ENCODE data around the gene HDAC11. TPM values are rescaled to one million over a fixed set of nuclear protein-coding genes. Genes with fewer than 3 reads are reported as not detected.
"Not testable (repeated sequence)": the region's sequence is repeated elsewhere in the genome, so short reads cannot be mapped to it uniquely, and the experiment has no call there.

The HDAC11 gene, protein sequence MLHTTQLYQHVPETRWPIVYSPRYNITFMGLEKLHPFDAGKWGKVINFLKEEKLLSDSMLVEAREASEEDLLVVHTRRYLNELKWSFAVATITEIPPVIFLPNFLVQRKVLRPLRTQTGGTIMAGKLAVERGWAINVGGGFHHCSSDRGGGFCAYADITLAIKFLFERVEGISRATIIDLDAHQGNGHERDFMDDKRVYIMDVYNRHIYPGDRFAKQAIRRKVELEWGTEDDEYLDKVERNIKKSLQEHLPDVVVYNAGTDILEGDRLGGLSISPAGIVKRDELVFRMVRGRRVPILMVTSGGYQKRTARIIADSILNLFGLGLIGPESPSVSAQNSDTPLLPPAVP
- polyA plus RNA-seq (2011; rRNA removed), result 7.1 and 7.5 TPM in 2 replicates
- polyA minus RNA-seq (2011; rRNA and poly(A)+ RNA removed), result 10.5 and 13.6 TPM in 2 replicates

DNA sequence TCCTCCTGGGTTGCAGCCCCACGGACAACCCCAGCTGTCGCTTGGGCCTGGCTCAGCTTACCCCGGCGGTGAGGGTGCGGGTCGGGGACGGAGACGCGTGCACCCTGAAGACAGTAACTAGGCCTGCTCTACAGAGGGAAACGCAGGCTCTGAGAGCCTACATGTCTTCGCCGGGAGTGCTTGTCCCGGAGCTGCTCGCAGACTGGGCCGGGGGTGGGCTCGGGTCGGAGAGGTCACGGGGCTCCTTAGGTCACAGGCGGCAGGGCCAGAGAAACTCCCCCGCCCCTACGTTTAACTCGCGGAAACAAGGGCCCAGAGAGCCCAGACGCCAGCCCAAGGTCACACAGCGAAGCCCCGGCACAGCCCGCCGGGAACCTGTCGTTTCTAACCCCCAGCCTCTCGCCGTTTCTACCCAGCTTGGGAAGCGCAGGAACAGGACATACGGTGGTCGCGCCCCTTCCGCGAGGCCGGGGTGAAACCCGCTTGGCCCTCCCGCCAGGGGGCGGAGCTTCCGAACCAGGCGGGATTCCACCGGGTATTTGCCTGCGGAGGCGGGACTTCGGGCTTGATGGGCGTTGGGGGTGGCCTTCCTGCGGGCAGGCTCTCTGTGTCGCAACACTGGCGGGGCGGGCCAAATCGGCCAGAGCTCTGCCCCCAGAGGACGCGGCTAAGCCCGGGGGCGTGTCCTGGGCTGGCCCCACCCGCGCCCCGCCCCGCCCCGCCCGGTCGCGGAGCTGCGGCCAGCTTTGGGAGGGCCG, at the start of gene HDAC11:
TSS of gene HDAC11 (plus strand) at position 725 of the 758 bp plus-strand sequence. CDS start 42 bp downstream, outside the sequence.
- DNase-seq (ENCODE audit: low read depth, low spot score), result peak; percentile 90
- H3K27ac ChIP-seq (ENCODE audit: low read depth, low read length), result peak within 1 kb of the TSS; percentile 21
- POLR2A ChIA-PET, result interaction anchor here (0.7 to 1.7 kb wide), 6 partner anchors 16 to 141 kb away, joined by 3 to 9 read pairs (median 4); no protein-coding TSS in a partner anchor

GRCh38 chr3:13430411-13430875, 49.7 kb upstream of the HDAC11 start:
- CTCF ChIA-PET; H3K4me3 ChIP-seq (ENCODE audit: low read depth, low read length); H3K9me3 ChIP-seq (ENCODE audit: control insufficient read depth, insufficient read depth, low read length); H3K27me3 ChIP-seq (ENCODE audit: control insufficient read depth, insufficient read depth, low read length); POLR2A ChIA-PET; DNase-seq (ENCODE audit: low read depth, low spot score); H3K27ac ChIP-seq (ENCODE audit: low read depth, low read length): not testable (repeated sequence)

More for the DNA sequence above, at the start of gene HDAC11:
- TF ChIP-seq, protein P1, sequence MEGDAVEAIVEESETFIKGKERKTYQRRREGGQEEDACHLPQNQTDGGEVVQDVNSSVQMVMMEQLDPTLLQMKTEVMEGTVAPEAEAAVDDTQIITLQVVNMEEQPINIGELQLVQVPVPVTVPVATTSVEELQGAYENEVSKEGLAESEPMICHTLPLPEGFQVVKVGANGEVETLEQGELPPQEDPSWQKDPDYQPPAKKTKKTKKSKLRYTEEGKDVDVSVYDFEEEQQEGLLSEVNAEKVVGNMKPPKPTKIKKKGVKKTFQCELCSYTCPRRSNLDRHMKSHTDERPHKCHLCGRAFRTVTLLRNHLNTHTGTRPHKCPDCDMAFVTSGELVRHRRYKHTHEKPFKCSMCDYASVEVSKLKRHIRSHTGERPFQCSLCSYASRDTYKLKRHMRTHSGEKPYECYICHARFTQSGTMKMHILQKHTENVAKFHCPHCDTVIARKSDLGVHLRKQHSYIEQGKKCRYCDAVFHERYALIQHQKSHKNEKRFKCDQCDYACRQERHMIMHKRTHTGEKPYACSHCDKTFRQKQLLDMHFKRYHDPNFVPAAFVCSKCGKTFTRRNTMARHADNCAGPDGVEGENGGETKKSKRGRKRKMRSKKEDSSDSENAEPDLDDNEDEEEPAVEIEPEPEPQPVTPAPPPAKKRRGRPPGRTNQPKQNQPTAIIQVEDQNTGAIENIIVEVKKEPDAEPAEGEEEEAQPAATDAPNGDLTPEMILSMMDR (IDR thresholded peaks at IDR 0.05; ENCODE audit: low read depth, low read length), result no peak
- peak within 1 kb of the TSS; percentile 72 for H3K4me3 ChIP-seq (ENCODE audit: low read depth, low read length)
- CTCF ChIA-PET, result interaction anchor here (0.6 to 8.7 kb wide), 12 partner anchors 11 to 646 kb away, joined by 3 to 58 read pairs (median 6); no protein-coding TSS in a partner anchor
- H3K27me3 ChIP-seq (ENCODE audit: control insufficient read depth, insufficient read depth, low read length), result peaks cover 6% of the 10 kb centered on the region
- no peaks in the 10 kb centered on the region; the same call in 1 of the 2 replicates for H3K9me3 ChIP-seq (ENCODE audit: control insufficient read depth, insufficient read depth, low read length)

GRCh38 chr3:13432093-13432492, 48.0 kb upstream of the HDAC11 start:
- Histone ChIP-seq H3K9me3 (ENCODE audit: control insufficient read depth, insufficient read depth, low read length) (no peaks in the 10 kb centered on the region), H3K27ac (ENCODE audit: low read depth, low read length) (no peak overlapping the region), H3K4me3 (ENCODE audit: low read depth, low read length) (no peak overlapping the region), H3K27me3 (ENCODE audit: control insufficient read depth, insufficient read depth, low read length) (peaks cover 7% of the 10 kb centered on the region)
- TF ChIP-seq, protein P1 (IDR thresholded peaks at IDR 0.05; ENCODE audit: low read depth, low read length), result no peak
- CTCF ChIA-PET, result no interaction called here
- POLR2A ChIA-PET, result no interaction called here
- DNase-seq (ENCODE audit: low read depth, low spot score), result no peak

DNA sequence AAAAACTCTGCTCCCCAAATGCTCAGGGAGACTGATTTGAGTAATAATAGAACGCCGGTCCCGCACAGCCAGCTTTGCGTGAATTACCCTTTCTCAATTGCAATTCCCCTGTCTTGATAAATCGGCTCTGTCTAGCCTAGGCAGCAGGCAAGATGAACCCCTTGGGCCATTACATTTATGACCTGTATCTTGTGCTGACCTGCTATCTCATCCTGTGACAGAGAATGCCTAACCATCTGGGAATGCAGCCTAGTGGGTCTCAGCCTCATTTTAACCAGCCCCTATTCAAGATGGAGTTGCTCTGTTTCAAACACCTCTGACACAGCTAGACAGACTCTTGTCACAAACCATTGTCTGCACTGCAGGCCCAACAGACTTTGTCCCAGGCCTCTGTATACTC, 46.2 kb upstream of the HDAC11 start:
- DNase-seq (ENCODE audit: low read depth, low spot score), result no peak
- Histone ChIP-seq H3K27me3 (ENCODE audit: control insufficient read depth, insufficient read depth, low read length) (peaks cover 7% of the 10 kb centered on the region), H3K27ac (ENCODE audit: low read depth, low read length) (no peak overlapping the region), H3K4me3 (ENCODE audit: low read depth, low read length) (no peak overlapping the region), H3K9me3 (ENCODE audit: control insufficient read depth, insufficient read depth, low read length) (no peaks in the 10 kb centered on the region)
- CTCF ChIA-PET, result interaction anchor here (1.8 kb wide), 1 partner anchor 342 kb away, joined by 3 read pairs; no protein-coding TSS in a partner anchor
- POLR2A ChIA-PET, result no interaction called here
- TF ChIP-seq, protein P1 (IDR thresholded peaks at IDR 0.05; ENCODE audit: low read depth, low read length), result no peak

DNA sequence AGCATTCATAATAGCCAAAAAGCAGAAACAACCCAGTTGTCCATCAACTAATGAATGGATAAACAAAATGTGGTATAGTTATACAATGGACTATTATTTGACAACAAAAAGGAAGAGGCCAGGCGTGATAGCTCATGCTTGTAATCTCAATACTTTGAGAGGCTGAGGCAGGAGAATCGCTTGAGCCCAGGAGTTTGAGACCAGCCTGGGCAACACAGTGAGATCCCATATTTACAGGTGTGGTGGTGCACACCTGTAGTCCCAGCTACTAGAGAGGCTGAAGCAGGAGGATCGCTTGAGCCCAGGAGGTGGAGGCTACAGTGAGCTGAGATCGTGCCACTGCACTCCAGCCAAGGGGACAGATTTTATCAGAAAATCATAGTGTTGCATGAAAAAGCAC, 43.9 kb upstream of the HDAC11 start:
- POLR2A ChIA-PET; H3K27ac ChIP-seq (ENCODE audit: low read depth, low read length); H3K9me3 ChIP-seq (ENCODE audit: control insufficient read depth, insufficient read depth, low read length); H3K27me3 ChIP-seq (ENCODE audit: control insufficient read depth, insufficient read depth, low read length); CTCF ChIA-PET; H3K4me3 ChIP-seq (ENCODE audit: low read depth, low read length); DNase-seq (ENCODE audit: low read depth, low spot score): not testable (repeated sequence)
